Osteoblast (primary cell): Measurements from ENCODE around the gene SCML1. TPM values are rescaled to one million over a fixed set of nuclear protein-coding genes. Genes with fewer than 3 reads are reported as not detected.

Source experiments
- DNase-seq: peaks from one replicate; pipeline ENCODE4 v3.0.0; 2011; ENCODE audit warnings: low spot score, mixed read lengths; ENCODE audit not compliant: insufficient read length; ENCODE audit errors: missing footprints
- H2AFZ ChIP-seq: 2 replicates; pipeline ENCODE4 v1.6.0; 2011; ENCODE audit warnings: mild to moderate bottlenecking, low read length
- H3K27ac ChIP-seq: 2 replicates; pipeline ENCODE4 v1.5.1; 2011; ENCODE audit warnings: mild to moderate bottlenecking, low read depth, low read length, moderate library complexity
- H3K27me3 ChIP-seq: 2 replicates; pipeline ENCODE4 v1.6.0; 2012; ENCODE audit warnings: mild to moderate bottlenecking, control low read depth, inconsistent platforms, low read length, moderate library complexity; ENCODE audit not compliant: insufficient read depth
- H3K36me3 ChIP-seq: 2 replicates; pipeline ENCODE4 v1.5.1; 2011; ENCODE audit warnings: mild to moderate bottlenecking, low read length, control low read depth, moderate library complexity; ENCODE audit not compliant: insufficient read depth
- H3K4me1 ChIP-seq: 2 replicates; pipeline ENCODE4 v1.5.1; 2011; ENCODE audit warnings: mild to moderate bottlenecking, low read length, control low read depth, moderate library complexity; ENCODE audit not compliant: insufficient read depth
- H3K4me2 ChIP-seq: 2 replicates; pipeline ENCODE4 v1.6.0; 2011; ENCODE audit warnings: mild to moderate bottlenecking, low read length; ENCODE audit not compliant: insufficient read depth
- H3K4me3 ChIP-seq: fragments of 200-600 bp; sonication (generic); 3 replicates; pipeline ENCODE4 v1.5.1; 2012; ENCODE audit warnings: mild to moderate bottlenecking, low read length, inconsistent platforms; ENCODE audit not compliant: insufficient read depth
- H3K79me2 ChIP-seq: 2 replicates; pipeline ENCODE4 v1.6.0; 2012; ENCODE audit warnings: mild to moderate bottlenecking, low read length, control low read depth, inconsistent platforms; ENCODE audit not compliant: insufficient read depth
- H3K9me3 ChIP-seq: 2 replicates; pipeline ENCODE4 v1.5.1; 2011; ENCODE audit warnings: low read depth, low read length, control low read depth
- H4K20me1 ChIP-seq: 2 replicates; pipeline ENCODE4 v1.6.0; 2012; ENCODE audit warnings: mild to moderate bottlenecking, low read length, control low read depth; ENCODE audit not compliant: insufficient read depth
- CTCF ChIP-seq: IDR thresholded peaks from 2 replicates; pipeline ENCODE4 v1.5.1; 2011; ENCODE audit warnings: mild to moderate bottlenecking, low read depth, low read length, moderate library complexity; ENCODE audit errors: extremely low read depth
- total RNA-seq: library from RNA; depleted of rRNA; stranded (reverse); fragments of >200 nt; gene quantifications from 2 replicates; pipeline ENCODE4 v1.2.3, GENCODE V29; 2012

SCML1 gene
- total RNA-seq, 1 donor = 12.3 TPM

DNA sequence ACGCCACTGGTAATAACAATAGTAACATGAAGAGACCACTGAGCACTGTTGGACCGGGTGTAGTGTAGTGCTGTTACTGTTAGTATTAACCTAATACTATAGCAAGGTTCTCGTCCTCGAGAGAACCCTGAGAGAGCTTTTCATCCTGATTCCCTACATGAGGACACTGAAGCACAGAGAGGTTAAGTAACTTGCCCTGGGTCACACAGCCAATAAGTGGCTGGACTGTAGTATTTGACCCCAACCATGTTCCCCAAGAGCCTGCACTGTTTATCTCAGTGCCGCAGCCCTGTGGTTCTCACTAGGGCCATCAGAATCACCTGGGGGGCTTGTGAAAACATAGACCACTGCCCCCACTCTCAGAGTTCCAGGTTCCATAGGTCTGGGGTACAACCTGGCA lies 10.4 kb downstream of the SCML1 start:
- H3K79me2 ChIP-seq = peaks cover 18% of the 10 kb centered on the region
- H3K4me2 ChIP-seq = no peak overlapping the region
- no peak for DNase-seq
- no peak overlapping the region for H3K27ac ChIP-seq
- no peaks in the 10 kb centered on the region for H3K4me1 ChIP-seq
- no peaks in the 10 kb centered on the region for H3K9me3 ChIP-seq
- TF ChIP-seq CTCF = no peak
- no peak overlapping the region for H2AFZ ChIP-seq
- no peaks in the 10 kb centered on the region for H3K36me3 ChIP-seq
- no peak overlapping the region for H3K4me3 ChIP-seq
- H4K20me1 ChIP-seq = no peaks in the 10 kb centered on the region
- no peaks in the 10 kb centered on the region for H3K27me3 ChIP-seq

GRCh38 chrX:17748684-17749083 lies 11.4 kb downstream of the SCML1 start:
- H3K9me3 ChIP-seq = no peaks in the 10 kb centered on the region
- peaks cover 12% of the 10 kb centered on the region for H3K79me2 ChIP-seq
- no peak for TF ChIP-seq CTCF
- no peak overlapping the region for H3K4me2 ChIP-seq
- H3K4me3 ChIP-seq = no peak overlapping the region
- H3K27me3 ChIP-seq = no peaks in the 10 kb centered on the region
- H3K27ac ChIP-seq = no peak overlapping the region
- no peaks in the 10 kb centered on the region for H4K20me1 ChIP-seq
- no peaks in the 10 kb centered on the region for H3K4me1 ChIP-seq
- no peak for DNase-seq
- H3K36me3 ChIP-seq = no peaks in the 10 kb centered on the region
- H2AFZ ChIP-seq = no peak overlapping the region

DNA sequence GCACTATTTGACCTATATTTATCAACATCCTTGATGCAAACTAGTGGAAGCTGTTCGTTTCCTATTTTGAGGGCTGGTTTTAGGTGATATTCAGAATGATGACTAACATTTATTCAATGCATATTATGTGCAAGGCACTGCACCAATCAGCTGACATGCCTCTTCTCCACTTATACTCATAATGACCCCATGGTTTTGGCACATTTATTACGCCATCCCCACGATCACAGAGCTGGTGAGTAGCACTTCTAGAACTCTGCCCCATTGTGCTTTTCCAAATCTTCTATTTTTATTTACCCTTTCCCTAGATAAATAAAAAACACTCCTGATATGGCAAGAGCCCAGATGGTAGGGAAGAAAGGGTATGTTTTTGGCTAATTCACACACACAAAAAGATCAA lies 13.1 kb downstream of the SCML1 start:
- no peaks in the 10 kb centered on the region for H3K4me1 ChIP-seq
- H3K4me3 ChIP-seq = no peak overlapping the region
- no peak overlapping the region for H3K4me2 ChIP-seq
- no peaks in the 10 kb centered on the region for H4K20me1 ChIP-seq
- H3K27ac ChIP-seq = no peak overlapping the region
- H3K36me3 ChIP-seq = no peaks in the 10 kb centered on the region
- H3K27me3 ChIP-seq = no peaks in the 10 kb centered on the region
- H3K79me2 ChIP-seq = peaks cover 7% of the 10 kb centered on the region
- H2AFZ ChIP-seq = no peak overlapping the region
- no peak for TF ChIP-seq CTCF
- no peak for DNase-seq
- H3K9me3 ChIP-seq = no peaks in the 10 kb centered on the region

DNA sequence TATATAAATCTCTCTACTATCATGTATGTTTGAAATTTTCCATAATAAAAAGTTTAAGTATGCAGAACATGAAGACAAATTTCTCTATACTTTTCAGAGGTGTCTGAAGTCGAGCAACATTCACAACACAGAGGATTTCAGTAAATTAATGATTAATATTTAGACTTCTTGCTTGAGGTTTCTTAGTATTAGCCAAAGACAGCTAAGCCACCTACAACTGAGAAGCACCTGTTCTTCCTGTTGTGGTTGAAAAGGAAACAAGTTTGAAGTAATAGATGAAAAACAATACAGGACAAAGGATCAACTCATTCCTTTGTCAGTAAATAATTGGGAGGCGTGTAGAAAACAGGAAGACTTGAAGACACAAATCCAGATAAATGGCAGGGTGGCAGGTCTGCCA lies 21.1 kb downstream of the SCML1 start:
- Histone ChIP-seq H3K4me2 (no peak overlapping the region), H3K27me3 (no peaks in the 10 kb centered on the region), H2AFZ (no peak overlapping the region), H3K4me3 (no peak overlapping the region), H3K79me2 (no peaks in the 10 kb centered on the region), H3K36me3 (no peaks in the 10 kb centered on the region), H3K27ac (no peak overlapping the region), H3K9me3 (no peaks in the 10 kb centered on the region), H4K20me1 (no peaks in the 10 kb centered on the region), H3K4me1 (no peaks in the 10 kb centered on the region)
- DNase-seq = no peak
- TF ChIP-seq CTCF = no peak
